Neural cell (in vitro differentiated cells): Measurements from ENCODE around the gene MYLIP. TPM values are rescaled to one million over a fixed set of nuclear protein-coding genes. Genes with fewer than 3 reads are reported as not detected.

Source experiments
- H2AFZ ChIP-seq: fragments of 200-600, 300-800 bp; sonication (generic), shearing (Covaris generic); 2 replicates; pipeline ENCODE4 v1.6.0; 2014; ENCODE audit warnings: low read depth, mild to moderate bottlenecking, antibody characterized with exemption, low read length, moderate library complexity
- H3F3A ChIP-seq: fragments of 200-600 bp; shearing (Covaris generic); 2 replicates; pipeline ENCODE4 v1.6.1; 2016; ENCODE audit warnings: mild to moderate bottlenecking, moderate library complexity, mixed read lengths, antibody characterized with exemption, low read length; ENCODE audit not compliant: insufficient read depth, poor library complexity, severe bottlenecking
- H3K27ac ChIP-seq: fragments of 200-600, 300-800 bp; sonication (generic), shearing (Covaris generic); 2 replicates; pipeline ENCODE4 v1.5.1; 2014; ENCODE audit warnings: mild to moderate bottlenecking, low read length, moderate library complexity
- H3K27me3 ChIP-seq: fragments of 300-800, 200-600 bp; sonication (generic), shearing (Covaris generic); 2 replicates; pipeline ENCODE4 v1.6.0; 2014; ENCODE audit warnings: mild to moderate bottlenecking, low read depth, low read length, moderate library complexity; ENCODE audit not compliant: insufficient read depth
- H3K36me3 ChIP-seq: fragments of 300-800, 200-600 bp; sonication (generic), shearing (Covaris generic); 2 replicates; pipeline ENCODE4 v1.5.1; 2014; ENCODE audit warnings: mild to moderate bottlenecking, antibody characterized with exemption, low read length, moderate library complexity; ENCODE audit not compliant: insufficient read depth
- H3K4me2 ChIP-seq: fragments of 300-800, 200-600 bp; sonication (generic), shearing (Covaris generic); 2 replicates; pipeline ENCODE4 v1.6.0; 2014; ENCODE audit warnings: mild to moderate bottlenecking, low read length
- H3K4me3 ChIP-seq: fragments of 300-800, 200-600 bp; sonication (generic), shearing (Covaris generic); 2 replicates; pipeline ENCODE4 v1.5.1; 2014; ENCODE audit warnings: mild to moderate bottlenecking, low read length, moderate library complexity
- H3K79me2 ChIP-seq: fragments of 200-600 bp; shearing (Covaris generic); replicated peaks from 2 replicates; pipeline ENCODE4 v1.6.0; 2014; ENCODE audit warnings: mild to moderate bottlenecking, low read length, moderate library complexity; ENCODE audit not compliant: insufficient read depth
- H3K9ac ChIP-seq: fragments of 300-800, 200-600 bp; sonication (generic), shearing (Covaris generic); 2 replicates; pipeline ENCODE4 v1.6.1; 2016; ENCODE audit warnings: mild to moderate bottlenecking, low read length, mixed read lengths
- H3K9me2 ChIP-seq: fragments of 200-600 bp; shearing (Covaris generic); 2 replicates; pipeline ENCODE4 v1.6.1; 2016; ENCODE audit warnings: mild to moderate bottlenecking, low read length, mixed read lengths; ENCODE audit not compliant: insufficient read depth
- H3K9me3 ChIP-seq: fragments of 200-600, 300-800 bp; sonication (generic), shearing (Covaris generic); 2 replicates; pipeline ENCODE4 v1.6.1; 2016; ENCODE audit warnings: mild to moderate bottlenecking, mixed run types, low read length, moderate library complexity, mixed read lengths
- H4K20me1 ChIP-seq: fragments of 200-600 bp; shearing (Covaris generic); 2 replicates; pipeline ENCODE4 v1.6.1; 2016; ENCODE audit warnings: mild to moderate bottlenecking, mixed run types; ENCODE audit not compliant: insufficient read depth
- EP300 ChIP-seq: fragments of 450-650 bp; conservative IDR thresholded peaks from 2 replicates; pipeline ENCODE4 v1.6.1; 2014; ENCODE audit warnings: antibody characterized with exemption, mild to moderate bottlenecking, moderate library complexity; ENCODE audit not compliant: poor library complexity, severe bottlenecking
- EZH2 ChIP-seq: fragments of 200-600, 300-800 bp; shearing (Covaris generic), sonication (generic); IDR thresholded peaks from 2 replicates; pipeline ENCODE4 v1.6.1; 2014; ENCODE audit warnings: antibody characterized with exemption, low read length, borderline replicate concordance, mild to moderate bottlenecking; ENCODE audit not compliant: insufficient read depth, poor library complexity, severe bottlenecking
- MXI1 ChIP-seq: fragments of 450-650 bp; conservative IDR thresholded peaks from 2 replicates; pipeline ENCODE4 v1.6.1; 2014; ENCODE audit warnings: antibody characterized with exemption, mild to moderate bottlenecking; ENCODE audit not compliant: poor library complexity, severe bottlenecking
- POLR2AphosphoS5 ChIP-seq: IDR thresholded peaks from 2 replicates; pipeline ENCODE4 v1.6.1; 2012
- RAD21 ChIP-seq: fragments of 450-650 bp; conservative IDR thresholded peaks from 2 replicates; pipeline ENCODE4 v1.6.1; 2014; ENCODE audit warnings: antibody characterized with exemption, mild to moderate bottlenecking, moderate library complexity
- SMC3 ChIP-seq: fragments of 450-650 bp; conservative IDR thresholded peaks from 2 replicates; pipeline ENCODE4 v1.6.1; 2014; ENCODE audit warnings: antibody characterized with exemption, mild to moderate bottlenecking, moderate library complexity; ENCODE audit not compliant: poor library complexity
- TAF1 ChIP-seq: IDR thresholded peaks from 2 replicates; pipeline ENCODE4 v1.6.1; 2012; ENCODE audit warnings: low read depth
- polyA plus RNA-seq: library from polyadenylated mRNA; depleted of rRNA; stranded (reverse); fragments of >200 nt; gene quantifications from 2 replicates; pipeline ENCODE4 v1.2.3, GENCODE V29; 2014
- TF ChIP-seq, protein P1 (sequence below): IDR thresholded peaks from 2 replicates; pipeline ENCODE4 v1.6.1; 2012; ENCODE audit warnings: borderline replicate concordance
- TF ChIP-seq, protein P2 (sequence below): fragments of 450-650 bp; IDR thresholded peaks from 2 replicates; pipeline ENCODE4 v1.5.1; 2014; ENCODE audit warnings: antibody characterized with exemption, mild to moderate bottlenecking, moderate library complexity; ENCODE audit not compliant: poor library complexity, severe bottlenecking

The MYLIP gene
- polyA plus RNA-seq, 1 donor from 2014 or later, result 8.1 TPM

DNA sequence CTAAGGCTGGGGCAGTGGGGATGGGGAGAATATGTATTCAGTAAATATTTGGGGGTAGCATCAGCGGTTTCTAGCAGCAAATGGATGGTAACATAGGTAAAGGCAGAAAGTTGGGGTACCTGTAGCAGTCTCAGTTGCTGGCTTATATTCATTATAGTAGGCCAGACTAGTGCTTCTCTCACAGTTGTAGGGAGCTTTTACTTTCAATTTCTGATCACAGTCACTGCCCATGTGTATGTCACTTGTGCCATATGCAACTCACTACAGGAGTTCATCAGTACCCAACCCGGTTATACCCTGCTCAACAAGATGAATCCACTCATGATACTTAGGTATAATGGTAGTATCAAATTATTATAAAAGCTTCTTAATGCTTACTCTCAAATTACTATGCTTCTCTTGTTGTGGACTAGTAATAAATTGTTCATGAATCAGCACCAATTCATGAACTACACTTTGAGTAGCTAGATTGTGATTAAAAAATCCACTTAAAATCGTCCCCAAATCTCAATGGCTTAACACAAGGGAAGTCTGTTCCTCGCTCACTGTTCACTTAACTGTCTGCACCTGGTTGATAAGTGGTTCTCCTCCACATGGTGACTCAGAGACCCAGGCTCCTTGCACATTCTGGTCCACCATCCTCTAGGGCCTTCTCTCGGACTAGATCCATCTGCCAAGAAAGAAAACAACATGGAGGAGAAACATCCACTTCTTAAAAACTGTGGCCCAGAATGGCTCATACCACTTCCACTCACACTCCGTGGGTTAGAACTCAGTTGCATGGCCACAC lies 31.3 kb upstream of the MYLIP start:
- H3K27me3 ChIP-seq, result no peaks in the 10 kb centered on the region
- H3K27ac ChIP-seq, result no peak overlapping the region
- H3K9me2 ChIP-seq, result no peaks in the 10 kb centered on the region
- no peaks in the 10 kb centered on the region for H3K36me3 ChIP-seq
- H3K4me3 ChIP-seq, result no peak overlapping the region
- no peaks in the 10 kb centered on the region for H3K9me3 ChIP-seq
- no peak overlapping the region for H3K4me2 ChIP-seq
- H2AFZ ChIP-seq, result no peak overlapping the region
- no peaks in the 10 kb centered on the region for H3K79me2 ChIP-seq
- H3K9ac ChIP-seq, result no peak overlapping the region
- no peaks in the 10 kb centered on the region for H3F3A ChIP-seq
- TF ChIP-seq, protein P1, sequence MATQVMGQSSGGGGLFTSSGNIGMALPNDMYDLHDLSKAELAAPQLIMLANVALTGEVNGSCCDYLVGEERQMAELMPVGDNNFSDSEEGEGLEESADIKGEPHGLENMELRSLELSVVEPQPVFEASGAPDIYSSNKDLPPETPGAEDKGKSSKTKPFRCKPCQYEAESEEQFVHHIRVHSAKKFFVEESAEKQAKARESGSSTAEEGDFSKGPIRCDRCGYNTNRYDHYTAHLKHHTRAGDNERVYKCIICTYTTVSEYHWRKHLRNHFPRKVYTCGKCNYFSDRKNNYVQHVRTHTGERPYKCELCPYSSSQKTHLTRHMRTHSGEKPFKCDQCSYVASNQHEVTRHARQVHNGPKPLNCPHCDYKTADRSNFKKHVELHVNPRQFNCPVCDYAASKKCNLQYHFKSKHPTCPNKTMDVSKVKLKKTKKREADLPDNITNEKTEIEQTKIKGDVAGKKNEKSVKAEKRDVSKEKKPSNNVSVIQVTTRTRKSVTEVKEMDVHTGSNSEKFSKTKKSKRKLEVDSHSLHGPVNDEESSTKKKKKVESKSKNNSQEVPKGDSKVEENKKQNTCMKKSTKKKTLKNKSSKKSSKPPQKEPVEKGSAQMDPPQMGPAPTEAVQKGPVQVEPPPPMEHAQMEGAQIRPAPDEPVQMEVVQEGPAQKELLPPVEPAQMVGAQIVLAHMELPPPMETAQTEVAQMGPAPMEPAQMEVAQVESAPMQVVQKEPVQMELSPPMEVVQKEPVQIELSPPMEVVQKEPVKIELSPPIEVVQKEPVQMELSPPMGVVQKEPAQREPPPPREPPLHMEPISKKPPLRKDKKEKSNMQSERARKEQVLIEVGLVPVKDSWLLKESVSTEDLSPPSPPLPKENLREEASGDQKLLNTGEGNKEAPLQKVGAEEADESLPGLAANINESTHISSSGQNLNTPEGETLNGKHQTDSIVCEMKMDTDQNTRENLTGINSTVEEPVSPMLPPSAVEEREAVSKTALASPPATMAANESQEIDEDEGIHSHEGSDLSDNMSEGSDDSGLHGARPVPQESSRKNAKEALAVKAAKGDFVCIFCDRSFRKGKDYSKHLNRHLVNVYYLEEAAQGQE, result no peak
- no peak for TF ChIP-seq TAF1
- TF ChIP-seq MXI1, result no peak
- no peak for TF ChIP-seq EZH2
- no peak for TF ChIP-seq POLR2AphosphoS5
- TF ChIP-seq RAD21, result no peak
- no peak for TF ChIP-seq EP300
- TF ChIP-seq, protein P2, sequence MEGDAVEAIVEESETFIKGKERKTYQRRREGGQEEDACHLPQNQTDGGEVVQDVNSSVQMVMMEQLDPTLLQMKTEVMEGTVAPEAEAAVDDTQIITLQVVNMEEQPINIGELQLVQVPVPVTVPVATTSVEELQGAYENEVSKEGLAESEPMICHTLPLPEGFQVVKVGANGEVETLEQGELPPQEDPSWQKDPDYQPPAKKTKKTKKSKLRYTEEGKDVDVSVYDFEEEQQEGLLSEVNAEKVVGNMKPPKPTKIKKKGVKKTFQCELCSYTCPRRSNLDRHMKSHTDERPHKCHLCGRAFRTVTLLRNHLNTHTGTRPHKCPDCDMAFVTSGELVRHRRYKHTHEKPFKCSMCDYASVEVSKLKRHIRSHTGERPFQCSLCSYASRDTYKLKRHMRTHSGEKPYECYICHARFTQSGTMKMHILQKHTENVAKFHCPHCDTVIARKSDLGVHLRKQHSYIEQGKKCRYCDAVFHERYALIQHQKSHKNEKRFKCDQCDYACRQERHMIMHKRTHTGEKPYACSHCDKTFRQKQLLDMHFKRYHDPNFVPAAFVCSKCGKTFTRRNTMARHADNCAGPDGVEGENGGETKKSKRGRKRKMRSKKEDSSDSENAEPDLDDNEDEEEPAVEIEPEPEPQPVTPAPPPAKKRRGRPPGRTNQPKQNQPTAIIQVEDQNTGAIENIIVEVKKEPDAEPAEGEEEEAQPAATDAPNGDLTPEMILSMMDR, result no peak
- no peak for TF ChIP-seq SMC3
- no peaks in the 10 kb centered on the region for H4K20me1 ChIP-seq

DNA sequence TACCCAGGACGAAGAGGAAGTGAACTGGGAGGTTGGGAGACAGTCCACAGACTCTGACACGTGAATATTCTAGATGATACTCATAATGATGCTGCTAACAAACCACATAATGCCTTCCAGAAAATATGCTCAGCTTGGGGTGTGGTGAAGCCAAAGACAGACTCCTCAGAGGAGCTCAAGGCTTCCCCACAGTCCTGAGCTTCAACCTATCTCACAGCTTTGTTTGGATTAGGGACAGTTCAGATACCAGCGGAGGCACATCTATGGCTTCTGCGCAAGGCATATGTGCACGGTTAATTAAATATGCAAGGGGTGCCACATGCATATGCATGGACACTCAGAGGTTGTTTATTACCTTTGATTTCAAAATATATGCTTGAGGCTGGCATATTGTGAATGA lies 30.7 kb upstream of the MYLIP start:
- no peaks in the 10 kb centered on the region for H3K27me3 ChIP-seq
- H3K4me2 ChIP-seq, result no peak overlapping the region
- no peaks in the 10 kb centered on the region for H3K36me3 ChIP-seq
- H3K4me3 ChIP-seq, result no peak overlapping the region
- TF ChIP-seq POLR2AphosphoS5 (no peak), RAD21 (no peak), TAF1 (no peak), EZH2 (no peak), EP300 (no peak)
- TF ChIP-seq, protein P1, result no peak
- TF ChIP-seq, protein P2, result no peak
- H3K79me2 ChIP-seq, result no peaks in the 10 kb centered on the region
- no peaks in the 10 kb centered on the region for H4K20me1 ChIP-seq
- no peak overlapping the region for H2AFZ ChIP-seq
- H3K9ac ChIP-seq, result no peak overlapping the region
- no peaks in the 10 kb centered on the region for H3F3A ChIP-seq
- H3K9me3 ChIP-seq, result no peaks in the 10 kb centered on the region
- H3K9me2 ChIP-seq, result no peaks in the 10 kb centered on the region
- H3K27ac ChIP-seq, result no peak overlapping the region
